AG04450 (cell line): ENCODE measurements around the gene TMEM9. TPM values are rescaled to one million over a fixed set of nuclear protein-coding genes. Genes with fewer than 3 reads are reported as not detected.
A peak's percentile ranks its signal among the peaks of the same experiment; 100 is the strongest.

Experiments used
- CTCF ChIA-PET: fragments of 300-600, 350-600 bp; formaldehyde crosslinking; extraction: SDS; loops from one replicate; lab custom pipeline; 2022; ENCODE audit warnings: antibody characterized with exemption, inconsistent platforms; lab: Charles Lee
- POLR2A ChIA-PET: fragments of 350-600 bp; formaldehyde crosslinking; extraction: SDS; loops from one replicate; lab custom pipeline; 2021; ENCODE audit warnings: antibody characterized with exemption, inconsistent platforms; lab: Yijun Ruan, JAX
- DNase-seq: peaks from one replicate; pipeline ENCODE4 v3.0.0-alpha.2; 2011; ENCODE audit warnings: low read depth, low spot score
- H3K27ac ChIP-seq: one replicate; pipeline ENCODE4 v1.5.1; 2012; ENCODE audit warnings: low read depth, low read length, control low read depth
- H3K27me3 ChIP-seq: one replicate; pipeline ENCODE4 v1.6.0; 2012; ENCODE audit warnings: low read length; ENCODE audit not compliant: control insufficient read depth, insufficient read depth
- H3K4me3 ChIP-seq: 2 replicates; pipeline ENCODE4 v1.5.1; 2011; ENCODE audit warnings: mild to moderate bottlenecking, low read depth, low read length, control low read depth
- H3K9me3 ChIP-seq: 2 replicates; pipeline ENCODE4 v1.5.1; 2012; ENCODE audit warnings: low read length; ENCODE audit not compliant: control insufficient read depth, insufficient read depth
- polyA plus RNA-seq: library from polyadenylated mRNA; depleted of rRNA; stranded (reverse); fragments of >200 nt; gene quantifications from 2 replicates; pipeline ENCODE4 v1.2.3, GENCODE V29; 2011
- TF ChIP-seq, protein P1 (sequence below): IDR thresholded peaks from 2 replicates; pipeline ENCODE4 v1.5.1; 2011; ENCODE audit warnings: low read depth, low read length, control low read depth, inconsistent platforms

Gene TMEM9
- polyA plus RNA-seq, 1 experiment = 81.7 TPM

DNA sequence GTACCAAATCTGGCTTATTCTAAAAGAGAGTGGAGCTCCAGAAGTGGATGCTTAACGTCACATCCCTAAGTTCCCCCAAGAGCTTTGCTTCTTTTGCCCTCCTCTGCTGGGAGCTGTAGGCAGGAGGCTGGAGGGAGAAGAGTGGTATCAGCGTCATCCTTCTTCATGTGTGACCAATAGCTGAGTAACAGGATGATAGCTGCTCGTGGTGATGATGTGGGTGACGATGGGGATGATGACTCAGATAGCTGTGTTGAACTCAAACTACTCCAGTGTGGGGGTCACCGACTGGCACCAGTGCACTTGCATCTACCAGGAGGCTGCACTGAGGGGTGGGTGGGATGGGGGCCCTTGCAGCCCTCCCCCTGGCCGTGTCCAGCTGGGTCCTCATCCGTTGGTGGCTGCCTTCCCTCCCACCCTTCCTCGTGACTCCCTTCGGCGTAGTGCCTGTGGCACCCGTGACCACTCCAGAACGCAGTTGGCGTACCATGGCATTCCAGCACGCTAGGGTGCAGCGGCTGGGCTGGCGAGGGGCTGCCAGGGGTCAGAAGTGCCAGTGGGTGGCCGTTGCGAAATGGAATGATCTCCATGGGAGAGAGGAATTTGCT is 37.5 kb upstream of the TMEM9 start:
- CTCF ChIA-PET = interaction anchor here (1.0 kb wide), 1 partner anchor 106 kb away, joined by 3 read pairs; no protein-coding TSS in a partner anchor
- Histone ChIP-seq H3K27me3 (no peaks in the 10 kb centered on the region), H3K4me3 (no peak overlapping the region), H3K9me3 (peaks cover 2% of the 10 kb centered on the region; the same call in 1 of the 2 replicates), H3K27ac (peak overlapping the region; percentile 11)
- DNase-seq = peak; percentile 61
- TF ChIP-seq, protein P1, sequence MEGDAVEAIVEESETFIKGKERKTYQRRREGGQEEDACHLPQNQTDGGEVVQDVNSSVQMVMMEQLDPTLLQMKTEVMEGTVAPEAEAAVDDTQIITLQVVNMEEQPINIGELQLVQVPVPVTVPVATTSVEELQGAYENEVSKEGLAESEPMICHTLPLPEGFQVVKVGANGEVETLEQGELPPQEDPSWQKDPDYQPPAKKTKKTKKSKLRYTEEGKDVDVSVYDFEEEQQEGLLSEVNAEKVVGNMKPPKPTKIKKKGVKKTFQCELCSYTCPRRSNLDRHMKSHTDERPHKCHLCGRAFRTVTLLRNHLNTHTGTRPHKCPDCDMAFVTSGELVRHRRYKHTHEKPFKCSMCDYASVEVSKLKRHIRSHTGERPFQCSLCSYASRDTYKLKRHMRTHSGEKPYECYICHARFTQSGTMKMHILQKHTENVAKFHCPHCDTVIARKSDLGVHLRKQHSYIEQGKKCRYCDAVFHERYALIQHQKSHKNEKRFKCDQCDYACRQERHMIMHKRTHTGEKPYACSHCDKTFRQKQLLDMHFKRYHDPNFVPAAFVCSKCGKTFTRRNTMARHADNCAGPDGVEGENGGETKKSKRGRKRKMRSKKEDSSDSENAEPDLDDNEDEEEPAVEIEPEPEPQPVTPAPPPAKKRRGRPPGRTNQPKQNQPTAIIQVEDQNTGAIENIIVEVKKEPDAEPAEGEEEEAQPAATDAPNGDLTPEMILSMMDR = no peak
- POLR2A ChIA-PET = no interaction called here

DNA sequence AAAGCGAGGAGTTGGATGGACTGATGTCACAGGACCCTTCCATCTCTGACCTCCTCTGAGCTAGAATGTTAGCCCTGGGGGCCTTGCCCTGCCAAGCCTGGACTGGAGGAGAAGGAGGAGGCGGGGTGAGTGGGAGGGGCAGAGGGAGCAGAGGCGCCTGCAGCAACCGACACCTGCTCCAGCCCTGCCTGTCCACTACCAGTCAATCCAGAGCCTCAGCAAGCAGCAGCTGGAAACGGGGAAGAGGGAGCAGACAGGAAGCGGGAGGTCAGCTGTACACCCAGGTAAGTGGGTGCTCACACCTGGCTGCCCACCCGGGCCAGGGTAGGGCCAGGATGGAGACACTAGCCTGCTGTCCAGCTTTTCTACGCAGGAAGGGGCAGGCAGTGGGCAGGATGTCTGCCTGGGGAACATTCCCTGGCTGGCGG is 36.4 kb upstream of the TMEM9 start, which contains the start of gene IGFN1:
TSS of gene IGFN1 (plus strand) at position 201 of the 428 bp plus-strand sequence. CDS start 2,470 bp downstream, outside the sequence.
- DNase-seq = no peak
- ChIA-PET CTCF (no interaction called here), POLR2A (no interaction called here)
- Histone ChIP-seq H3K4me3 (no peak within 1 kb of the TSS), H3K9me3 (peaks cover 2% of the 10 kb centered on the region; the same call in 1 of the 2 replicates), H3K27me3 (no peaks in the 10 kb centered on the region), H3K27ac (peak within 1 kb of the TSS; percentile 11)
- TF ChIP-seq, protein P1 = no peak

DNA sequence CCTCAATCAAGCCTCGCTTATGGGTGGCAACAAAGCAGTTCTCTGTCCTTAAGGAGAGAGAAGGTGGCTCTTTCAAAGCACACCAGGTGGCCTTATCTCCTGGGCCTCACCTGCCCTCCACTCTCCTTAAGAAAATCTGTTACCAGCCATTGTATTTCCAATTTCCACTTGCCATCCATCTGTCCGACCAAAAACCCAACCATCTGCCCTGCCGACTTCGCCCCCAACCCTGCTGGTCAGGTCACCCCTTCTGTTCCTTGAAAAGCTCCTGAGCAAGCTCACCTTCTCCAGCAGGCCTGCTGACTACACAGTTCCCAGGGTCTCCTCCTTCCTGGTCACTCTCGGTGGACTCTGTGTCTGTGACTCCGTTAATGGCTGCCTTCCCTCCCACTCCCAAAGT is 35.7 kb upstream of the TMEM9 start:
- POLR2A ChIA-PET = no interaction called here
- peaks cover 2% of the 10 kb centered on the region; the same call in 1 of the 2 replicates for H3K9me3 ChIP-seq
- CTCF ChIA-PET = no interaction called here
- H3K27ac ChIP-seq = no peak overlapping the region
- no peaks in the 10 kb centered on the region for H3K27me3 ChIP-seq
- no peak for DNase-seq
- TF ChIP-seq, protein P1 = no peak
- no peak overlapping the region for H3K4me3 ChIP-seq

DNA sequence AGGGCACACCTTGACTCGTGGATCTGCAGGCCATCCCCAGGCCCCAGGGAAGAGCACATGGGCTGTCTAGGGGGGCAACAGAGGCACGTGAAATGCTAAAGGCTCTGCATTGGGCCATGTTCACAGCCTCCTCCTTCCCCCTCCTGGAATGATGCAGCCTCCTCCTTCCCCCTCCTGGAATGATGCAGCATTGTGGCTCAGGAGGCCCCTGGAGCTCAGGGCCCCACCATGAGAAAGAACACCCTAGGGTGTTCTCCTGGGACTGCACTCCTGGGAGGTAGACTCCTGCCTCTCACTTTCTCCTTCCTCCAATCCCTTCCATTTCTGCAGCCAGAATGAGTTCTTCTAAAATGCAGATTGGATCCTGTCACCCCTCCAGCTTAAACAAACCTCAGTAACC is 34.8 kb upstream of the TMEM9 start:
- TF ChIP-seq, protein P1 = no peak
- Histone ChIP-seq H3K27ac (no peak overlapping the region), H3K27me3 (no peaks in the 10 kb centered on the region), H3K4me3 (no peak overlapping the region), H3K9me3 (peaks cover 2% of the 10 kb centered on the region; the same call in 1 of the 2 replicates)
- DNase-seq = no peak
- ChIA-PET POLR2A (no interaction called here), CTCF (no interaction called here)

DNA sequence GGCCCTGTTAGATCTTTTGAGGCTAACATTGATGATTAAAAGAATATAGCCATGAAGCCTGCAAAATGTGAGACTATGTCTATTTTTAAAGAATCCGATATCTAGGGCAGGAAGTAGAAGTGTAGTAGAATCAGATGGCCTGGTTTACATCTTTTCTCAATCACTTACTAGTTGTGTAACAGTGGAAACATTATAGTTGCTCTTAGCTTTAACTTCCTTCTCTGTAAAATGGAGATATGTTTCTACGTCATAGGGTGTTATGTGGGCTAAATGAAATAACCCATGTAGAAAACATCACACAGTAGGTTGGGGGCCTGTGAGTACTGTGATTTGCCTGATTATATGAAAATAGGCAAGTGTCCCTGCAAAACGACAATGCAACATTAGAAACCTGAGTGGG is 31.9 kb upstream of the TMEM9 start:
- DNase-seq = no peak
- CTCF ChIA-PET = interaction anchor here (0.5 kb wide), 1 partner anchor 12 kb away, joined by 3 read pairs; no protein-coding TSS in a partner anchor
- Histone ChIP-seq H3K27me3 (peaks cover 6% of the 10 kb centered on the region), H3K4me3 (no peak overlapping the region), H3K27ac (no peak overlapping the region), H3K9me3 (no peaks in the 10 kb centered on the region; the same call in 1 of the 2 replicates)
- TF ChIP-seq, protein P1 = no peak
- POLR2A ChIA-PET = no interaction called here
